Measurements from ENCODE around the gene TMEM117. TPM values are rescaled to one million over a fixed set of nuclear protein-coding genes. Genes with fewer than 3 reads are reported as not detected.
A peak's percentile ranks its signal among the peaks of the same experiment; 100 is the strongest.

Gene TMEM117
- total RNA-seq, 2 experiments from 2014 or later: 0.95 to 0.96 TPM

- no peak overlapping the region for H3K27ac Mint-ChIP-seq
- no peaks in the 10 kb centered on the region for H3K27me3 Mint-ChIP-seq
- no peak overlapping the region for H3K4me3 Mint-ChIP-seq
- ATAC-seq: peak; percentile 82
- POLR2A ChIA-PET: no interaction called here
- peak; percentile 31 for DNase-seq
- TF ChIP-seq CTCF (IDR thresholded peaks at IDR 0.05): peak; percentile 64
- intact Hi-C loops (cut with micrococcal nuclease): loop anchor here (10.0 kb wide), 1 partner anchor 944 kb away; no protein-coding TSS in a partner anchor
- CTCF ChIA-PET: interaction anchor here (0.6 to 3.0 kb wide), 8 partner anchors 11 to 475 kb away, joined by 3 to 12 read pairs (median 4); no protein-coding TSS in a partner anchor
- H3K9me3 Mint-ChIP-seq: no peaks in the 10 kb centered on the region
- H3K4me1 Mint-ChIP-seq (ENCODE audit: low read depth): no peaks in the 10 kb centered on the region
- no peaks in the 10 kb centered on the region for H3K36me3 Mint-ChIP-seq (ENCODE audit: low read depth)
These were observed 164.6 kb downstream of the TMEM117 start for GRCh38 chr12:44000309-44000952.

GRCh38 chr12:44002607-44003006 lies 166.7 kb downstream of the TMEM117 start:
- Mint-ChIP-seq H3K4me3 (no peak overlapping the region), H3K9me3 (peaks cover under 1% of the 10 kb centered on the region), H3K27me3 (no peaks in the 10 kb centered on the region), H3K27ac (no peak overlapping the region), H3K4me1 (ENCODE audit: low read depth) (no peaks in the 10 kb centered on the region), H3K36me3 (ENCODE audit: low read depth) (peaks cover under 1% of the 10 kb centered on the region)
- DNase-seq (no peak), ATAC-seq (no peak)
- ChIA-PET POLR2A (no interaction called here), CTCF (no interaction called here)
- intact Hi-C loops (cut with micrococcal nuclease): loop anchor here (10.0 kb wide), 1 partner anchor 942 kb away; no protein-coding TSS in a partner anchor
- TF ChIP-seq CTCF (IDR thresholded peaks at IDR 0.05): no peak

DNA sequence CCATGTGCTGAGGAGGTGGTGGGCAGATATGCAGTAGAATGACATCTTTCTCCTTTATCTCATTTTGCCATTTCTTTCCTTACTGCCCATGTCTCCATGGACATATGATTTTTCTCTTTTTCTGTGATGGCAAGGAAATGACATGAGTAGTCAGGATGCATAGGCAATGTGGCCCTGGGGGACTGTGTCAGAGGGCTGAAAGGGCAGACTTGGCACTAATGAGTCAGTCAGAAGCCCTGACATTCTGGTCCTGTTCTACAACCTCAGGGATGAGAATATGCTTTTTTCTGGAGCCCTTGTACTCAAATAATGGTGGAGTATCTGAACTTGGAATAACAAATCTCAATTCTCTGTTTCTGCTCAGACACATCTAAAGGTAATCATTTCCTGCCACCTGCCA lies 167.8 kb downstream of the TMEM117 start:
- H3K27ac Mint-ChIP-seq: no peak overlapping the region
- H3K4me3 Mint-ChIP-seq: no peak overlapping the region
- no peaks in the 10 kb centered on the region for H3K27me3 Mint-ChIP-seq
- ATAC-seq (no peak), DNase-seq (no peak)
- TF ChIP-seq CTCF (IDR thresholded peaks at IDR 0.05): no peak
- ChIA-PET CTCF (interaction anchor here (0.8 kb wide), 1 partner anchor 945 kb away, joined by 3 read pairs; no protein-coding TSS in a partner anchor), POLR2A (no interaction called here)
- H3K36me3 Mint-ChIP-seq (ENCODE audit: low read depth): peaks cover 8% of the 10 kb centered on the region
- intact Hi-C loops (cut with micrococcal nuclease): loop anchor here (10.0 kb wide), 1 partner anchor 941 kb away; no protein-coding TSS in a partner anchor
- H3K9me3 Mint-ChIP-seq: peaks cover 12% of the 10 kb centered on the region
- no peaks in the 10 kb centered on the region for H3K4me1 Mint-ChIP-seq (ENCODE audit: low read depth)

GRCh38 chr12:44015333-44015941 lies 179.6 kb downstream of the TMEM117 start:
- no peaks in the 10 kb centered on the region for H3K4me1 Mint-ChIP-seq (ENCODE audit: low read depth)
- no peak for DNase-seq
- CTCF ChIA-PET: interaction anchor here (0.8 to 4.5 kb wide), 13 partner anchors 10 to 934 kb away, joined by 3 to 28 read pairs (median 4); no protein-coding TSS in a partner anchor
- H3K27ac Mint-ChIP-seq: no peak overlapping the region
- H3K36me3 Mint-ChIP-seq (ENCODE audit: low read depth): no peaks in the 10 kb centered on the region
- no peaks in the 10 kb centered on the region for H3K9me3 Mint-ChIP-seq
- no peak overlapping the region for H3K4me3 Mint-ChIP-seq
- ATAC-seq: peak; percentile 47
- no peaks in the 10 kb centered on the region for H3K27me3 Mint-ChIP-seq
- POLR2A ChIA-PET: no interaction called here
- TF ChIP-seq CTCF (IDR thresholded peaks at IDR 0.05): peak; percentile 66
- intact Hi-C loops (cut with micrococcal nuclease): loop anchor here (10.0 kb wide), 1 partner anchor 909 kb away; no protein-coding TSS in a partner anchor

DNA sequence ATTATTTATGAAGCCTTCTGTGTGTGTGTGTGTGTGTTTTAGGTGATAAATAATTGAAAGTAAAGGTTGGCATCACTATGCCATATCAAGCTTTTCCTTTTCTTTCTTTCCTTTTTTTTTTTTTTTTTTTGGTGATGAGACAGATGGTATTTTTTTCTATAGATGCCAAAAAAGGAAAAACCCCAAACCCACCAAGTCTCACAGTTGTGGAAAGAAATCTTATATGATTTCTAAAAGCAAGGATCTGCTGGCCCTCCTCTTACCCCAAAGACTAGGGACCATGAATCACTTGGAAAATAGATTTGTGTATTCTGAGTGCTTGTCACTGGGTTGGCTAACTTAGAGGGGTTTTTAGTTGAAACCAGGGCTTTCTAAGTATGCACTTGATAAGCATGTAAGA lies 181.3 kb downstream of the TMEM117 start:
- DNase-seq (no peak), ATAC-seq (no peak)
- intact Hi-C loops (cut with micrococcal nuclease): loop anchor here (10.0 kb wide), 1 partner anchor 908 kb away; no protein-coding TSS in a partner anchor
- no peak for TF ChIP-seq CTCF (IDR thresholded peaks at IDR 0.05)
- Mint-ChIP-seq H3K27ac (no peak overlapping the region), H3K27me3 (no peaks in the 10 kb centered on the region), H3K4me3 (no peak overlapping the region), H3K36me3 (ENCODE audit: low read depth) (no peaks in the 10 kb centered on the region), H3K9me3 (no peaks in the 10 kb centered on the region), H3K4me1 (ENCODE audit: low read depth) (no peaks in the 10 kb centered on the region)
- ChIA-PET CTCF (no interaction called here), POLR2A (no interaction called here)

Data from activated CD8-positive, alpha-beta T cell treated with anti-CD3 and anti-CD28 coated beads for 36 hours (primary cell).